ENCODE results near the gene G6PC2. TPM values are rescaled to one million over a fixed set of nuclear protein-coding genes. Genes with fewer than 3 reads are reported as not detected.

The G6PC2 gene, protein sequence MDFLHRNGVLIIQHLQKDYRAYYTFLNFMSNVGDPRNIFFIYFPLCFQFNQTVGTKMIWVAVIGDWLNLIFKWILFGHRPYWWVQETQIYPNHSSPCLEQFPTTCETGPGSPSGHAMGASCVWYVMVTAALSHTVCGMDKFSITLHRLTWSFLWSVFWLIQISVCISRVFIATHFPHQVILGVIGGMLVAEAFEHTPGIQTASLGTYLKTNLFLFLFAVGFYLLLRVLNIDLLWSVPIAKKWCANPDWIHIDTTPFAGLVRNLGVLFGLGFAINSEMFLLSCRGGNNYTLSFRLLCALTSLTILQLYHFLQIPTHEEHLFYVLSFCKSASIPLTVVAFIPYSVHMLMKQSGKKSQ
- not detected in 2 replicates for total RNA-seq (ENCODE audit: low replicate concordance)

DNA sequence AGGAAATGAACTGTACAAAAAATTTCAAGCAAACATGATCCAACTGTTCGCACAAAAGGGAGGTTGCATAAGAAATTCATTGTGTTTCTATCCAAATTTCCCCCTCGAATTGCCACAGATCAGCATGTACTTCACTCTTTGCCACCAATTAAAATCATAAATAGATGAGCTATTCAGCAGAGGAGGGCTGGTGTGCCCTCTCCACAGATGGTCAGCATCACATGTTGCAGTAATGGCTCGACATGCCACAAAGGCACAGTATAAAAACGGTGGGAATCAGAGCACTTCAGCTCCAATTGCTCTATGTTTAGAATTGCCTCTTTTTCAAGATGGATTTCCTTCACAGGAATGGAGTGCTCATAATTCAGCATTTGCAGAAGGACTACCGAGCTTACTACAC lies at the start of gene G6PC2:
Gene G6PC2 (plus strand): TSS at position 289 of the 400 bp plus-strand sequence. CDS start 41 bp downstream, at position 330.

DNA sequence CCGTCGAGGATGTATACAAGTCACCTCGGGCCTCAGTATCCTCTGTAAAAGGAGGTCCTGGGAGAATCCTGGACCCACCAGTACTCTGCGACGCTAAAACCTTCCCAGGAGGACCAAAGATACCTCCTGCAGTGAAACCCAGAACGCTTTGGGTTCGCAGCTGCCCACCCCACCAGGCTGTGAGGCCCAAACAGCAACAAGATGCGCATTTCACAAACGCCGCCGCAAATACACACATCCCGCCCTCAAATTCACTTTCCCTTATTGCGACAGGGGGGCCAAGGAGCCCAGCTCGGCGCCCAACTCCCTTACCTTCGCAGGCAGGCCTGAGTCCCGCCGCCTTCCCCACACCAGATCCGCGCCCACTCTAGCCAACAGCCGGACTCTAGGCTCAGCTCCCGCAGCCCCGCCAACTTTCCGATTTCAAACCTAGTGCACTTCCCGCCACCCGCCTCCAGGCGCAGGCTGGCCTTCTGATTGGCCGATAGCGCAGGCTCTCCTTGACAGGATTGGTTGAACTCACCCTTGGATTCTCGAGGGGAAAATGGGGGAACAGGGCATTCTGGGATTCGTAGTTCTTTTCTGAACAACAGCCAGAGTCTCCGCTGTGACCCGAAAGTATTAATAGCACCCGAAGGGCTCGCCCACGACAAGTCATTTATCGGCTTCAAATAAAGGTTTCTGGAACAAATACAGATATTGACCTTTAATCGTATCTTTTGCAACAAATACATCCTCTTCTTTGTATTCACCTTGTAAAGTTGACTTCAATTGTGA lies 10.9 kb upstream of the G6PC2 start, which contains the start of gene SPC25:
Gene SPC25 (minus strand): TSS at position 425 of the 777 bp plus-strand sequence. CDS start 911 bp downstream, outside the sequence.

Other genes starting within 250 kb of the G6PC2 start
- 0.08 and 0.23 TPM in 2 replicates for gene NOSTRIN, start 98.7 kb upstream of the G6PC2 start, total RNA-seq (ENCODE audit: low replicate concordance)
- gene SPC25, start 10.9 kb upstream of the G6PC2 start, total RNA-seq (ENCODE audit: low replicate concordance) = 0.98 TPM in 1 of 2 replicates, not detected in the other
- gene ABCB11, start 130.0 kb downstream of the G6PC2 start, total RNA-seq (ENCODE audit: low replicate concordance) = not detected in 2 replicates
- not detected in 2 replicates for gene DHRS9, start 168.3 kb downstream of the G6PC2 start, total RNA-seq (ENCODE audit: low replicate concordance)

Data from smooth muscle cell of the coronary artery (primary cell).